NCI-H510A treated with DMSO at 0.1 percent for 48 hours (cell line): ENCODE results near the gene RTN3.

ENCODE experiments used
- DNase-seq: peaks from one replicate; lab custom pipeline; 2025; lab: John Stamatoyannopoulos, UW

Gene RTN3

GRCh38 chr11:63738720-63739360 is 57.5 kb downstream of the RTN3 start:
- DNase-seq, result peak; percentile 84

- DNase-seq, result no peak
Measured at GRCh38 chr11:63745304-63746170, 64.2 kb downstream of the RTN3 start.

DNA sequence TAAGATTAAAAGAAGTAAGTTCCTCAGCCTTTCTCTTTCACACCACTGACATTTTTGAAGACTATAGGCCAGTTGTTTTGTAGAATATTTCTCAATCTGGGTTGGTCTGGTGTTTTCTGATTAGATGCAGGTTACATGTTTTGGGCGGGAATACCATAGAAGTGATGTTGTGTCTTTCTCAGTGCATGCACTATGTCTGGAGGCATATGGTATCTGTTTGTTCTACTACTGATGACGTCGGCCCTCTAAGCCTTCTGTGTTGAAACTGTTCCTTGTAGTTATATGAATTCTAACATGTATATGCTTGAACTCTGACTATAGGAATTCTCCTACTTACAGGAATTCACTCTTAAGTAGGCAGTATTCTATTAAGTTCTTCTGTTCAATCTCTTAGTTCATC is 65.7 kb downstream of the RTN3 start:
- DNase-seq, result no peak

- DNase-seq, result no peak
Measured at GRCh38 chr11:63749624-63750023, 68.3 kb downstream of the RTN3 start.

- DNase-seq, result no peak
Measured at GRCh38 chr11:63756919-63757761, 75.8 kb downstream of the RTN3 start.

DNA sequence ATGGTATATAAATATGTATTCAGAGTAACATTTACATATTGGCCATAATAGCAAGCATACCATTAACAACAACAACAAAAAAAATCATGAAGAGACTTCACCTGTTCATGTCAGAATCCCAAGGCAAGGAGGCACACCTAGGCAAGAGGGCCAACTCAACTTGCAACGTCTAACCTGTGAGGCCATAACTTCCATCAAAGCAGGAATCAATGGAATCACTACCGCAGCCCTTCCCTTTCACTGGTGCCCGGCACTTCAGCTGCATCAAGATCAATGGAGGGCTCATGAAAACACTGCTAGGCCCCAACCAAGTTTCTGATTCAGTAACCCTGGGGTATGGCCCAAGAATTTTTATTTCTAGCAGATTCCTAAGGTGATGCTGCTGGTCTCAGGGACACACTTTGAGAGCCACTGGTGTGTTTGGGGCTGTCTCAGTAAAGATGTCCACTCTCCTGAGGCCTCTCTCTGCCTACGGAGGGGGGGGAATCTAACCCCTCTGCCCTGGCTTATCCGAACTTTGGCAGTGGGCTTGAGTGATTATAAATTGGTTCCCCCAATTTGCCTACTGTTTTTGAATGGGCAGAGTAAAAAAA is 79.3 kb downstream of the RTN3 start:
- no peak for DNase-seq

GRCh38 chr11:63761188-63761587 is 79.9 kb downstream of the RTN3 start:
- DNase-seq, result no peak

GRCh38 chr11:63761931-63762653 is 80.8 kb downstream of the RTN3 start:
- DNase-seq, result no peak

DNA sequence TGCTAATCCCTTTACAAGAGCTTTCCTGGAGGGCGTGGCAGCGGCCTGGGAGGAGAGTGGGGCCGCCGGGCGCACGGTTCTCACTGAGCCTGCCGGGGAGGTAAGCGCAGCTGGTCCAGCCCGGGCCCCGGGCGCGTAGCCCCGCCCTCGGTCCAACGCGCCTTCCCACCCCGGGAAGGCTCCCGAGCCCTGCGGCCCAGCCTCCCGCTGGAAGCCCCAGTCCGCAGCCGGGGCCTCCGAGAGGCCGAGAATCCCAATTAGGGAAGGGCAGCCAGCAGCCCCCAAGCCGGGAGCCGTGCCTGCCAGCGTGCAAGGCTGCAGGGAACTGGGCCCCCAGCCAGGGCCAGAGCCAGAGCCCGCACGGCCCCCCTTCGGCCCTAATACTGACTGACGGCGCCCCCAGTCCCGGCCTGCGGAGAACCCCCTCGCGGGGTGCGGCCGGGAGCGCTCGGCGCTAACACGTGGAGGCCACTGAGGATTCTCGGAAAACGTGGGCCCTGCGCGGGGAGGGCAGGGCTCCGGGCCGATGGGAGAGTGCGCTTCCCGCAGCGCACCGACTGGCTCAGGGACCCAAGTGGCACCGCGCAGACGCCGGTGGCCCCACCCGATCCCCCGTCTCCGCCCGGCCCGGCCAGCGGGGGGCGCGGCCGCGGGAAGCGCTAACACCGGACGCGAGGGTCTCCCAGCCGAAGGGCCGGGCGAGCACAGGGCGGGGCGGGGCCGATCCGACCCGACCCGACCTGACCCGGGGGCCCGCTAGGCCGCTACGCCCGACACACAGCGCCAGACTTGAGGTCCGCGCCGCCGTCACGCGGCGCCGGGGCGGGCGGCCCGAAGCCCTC is 81.6 kb downstream of the RTN3 start:
- no peak for DNase-seq

DNA sequence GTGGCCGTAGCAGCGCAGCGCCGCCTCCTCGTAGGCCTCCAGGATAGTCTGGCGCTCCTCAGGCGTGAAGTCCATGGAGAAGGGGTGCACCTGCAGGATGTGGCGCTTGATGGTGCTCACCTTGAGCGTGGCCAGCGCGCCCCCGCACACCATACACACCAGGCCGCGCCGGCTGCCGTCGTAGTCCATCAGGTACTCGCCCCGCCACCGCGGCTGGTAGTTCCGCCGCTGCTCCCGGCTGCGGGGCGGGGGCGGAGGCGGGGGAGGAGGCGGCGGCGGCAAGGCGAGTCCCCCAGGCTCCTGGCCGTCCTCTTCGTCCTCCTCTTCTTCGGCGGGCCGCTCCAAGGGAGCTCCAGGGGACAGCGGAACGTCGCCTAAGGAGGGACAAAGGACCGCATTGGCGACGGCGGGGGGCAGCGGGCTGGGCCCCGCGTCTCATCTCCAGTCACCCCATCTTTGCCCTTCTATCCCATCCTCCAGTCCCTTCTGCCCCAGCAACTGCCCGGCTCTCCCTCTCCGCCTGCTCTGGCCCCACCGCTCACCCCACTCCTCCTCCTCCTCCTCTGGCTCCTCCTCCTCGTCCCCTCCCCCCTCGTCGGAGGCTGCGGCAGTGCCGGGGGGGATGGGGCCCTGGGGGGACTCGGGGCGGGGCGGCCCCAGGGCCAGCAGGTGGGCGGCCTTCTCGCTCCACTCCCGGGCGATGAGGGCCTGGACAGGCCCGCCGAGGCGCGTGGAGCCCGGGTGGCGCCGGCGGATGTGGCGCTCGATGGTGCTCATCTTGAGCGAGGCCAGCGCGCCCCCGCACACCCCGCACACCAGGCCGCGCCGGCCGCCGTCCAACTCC is 82.4 kb downstream of the RTN3 start:
- DNase-seq, result no peak

- no peak for DNase-seq
Measured at GRCh38 chr11:63764340-63764678, 83.0 kb downstream of the RTN3 start.

GRCh38 chr11:63764679-63765647 is 83.7 kb downstream of the RTN3 start:
- DNase-seq, result no peak

GRCh38 chr11:63765688-63766241 is 84.5 kb downstream of the RTN3 start:
- DNase-seq, result no peak

DNA sequence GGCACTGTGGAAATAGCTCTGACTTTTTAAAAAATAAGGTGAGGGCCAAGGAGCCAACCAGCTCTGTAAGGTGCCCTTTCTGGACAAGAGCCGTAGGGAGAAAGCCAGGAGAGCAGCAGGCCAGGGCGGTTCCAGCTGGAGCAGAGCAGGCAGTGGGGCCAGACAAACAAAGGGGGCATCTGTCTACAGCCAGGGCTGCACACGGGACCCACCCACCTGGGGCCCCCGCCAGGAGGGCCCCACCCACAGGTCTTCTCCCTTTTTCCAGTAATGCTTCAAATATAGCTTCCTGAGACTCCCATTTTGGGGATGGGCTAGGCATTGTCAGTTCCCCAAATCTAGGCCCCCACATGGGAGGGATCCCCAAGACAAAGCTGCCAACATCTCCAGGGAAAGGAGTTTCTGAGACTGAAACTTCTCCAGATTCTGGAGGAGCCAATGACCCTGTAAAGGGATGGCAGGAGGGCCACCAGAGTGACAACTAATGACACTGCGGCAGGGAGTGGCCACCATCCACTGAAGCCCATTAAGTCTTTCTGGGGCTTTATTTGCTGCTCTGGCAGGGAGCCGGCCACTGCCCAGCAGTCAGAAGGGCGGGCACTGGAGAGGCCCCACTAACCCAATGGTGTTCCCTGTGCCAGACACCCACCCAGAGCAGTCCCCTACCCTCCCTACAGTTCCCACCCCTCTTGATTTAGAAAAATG is 85.4 kb downstream of the RTN3 start:
- no peak for DNase-seq

- no peak for DNase-seq
Measured at GRCh38 chr11:63767267-63767564, 85.9 kb downstream of the RTN3 start.

DNA sequence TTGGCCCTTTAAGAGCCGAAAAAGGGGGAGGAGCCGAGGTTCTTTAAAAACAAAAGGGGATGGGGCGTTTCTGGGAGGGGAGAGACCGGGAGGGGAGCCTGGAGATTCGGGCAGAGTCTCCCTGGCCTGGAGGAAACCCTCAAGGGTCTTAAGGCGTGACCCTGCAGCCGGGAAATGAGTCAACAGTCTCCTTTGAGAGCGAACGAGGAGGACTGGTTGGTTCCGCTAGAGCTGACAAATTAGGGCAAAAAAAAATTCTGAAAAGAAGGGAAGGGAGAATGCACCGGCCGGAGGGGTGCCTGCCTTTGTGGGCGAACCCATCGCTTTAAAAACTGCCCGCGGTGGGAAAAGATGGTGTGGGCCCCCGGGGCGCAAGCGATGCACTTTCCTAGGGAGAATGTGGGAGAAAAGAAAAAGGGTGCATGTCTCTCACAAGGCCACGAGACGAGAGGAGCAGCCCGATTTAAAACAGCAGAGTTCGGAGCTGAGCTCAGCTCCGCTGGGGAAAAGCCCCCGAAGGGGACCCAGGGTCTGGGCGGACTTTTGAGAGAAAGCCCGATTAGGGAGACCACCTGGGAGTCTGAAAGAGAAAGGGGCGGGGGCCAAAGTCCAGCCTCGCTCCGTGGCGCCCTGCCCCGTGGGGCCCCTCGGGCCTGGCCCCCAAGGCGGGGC is 86.4 kb downstream of the RTN3 start:
- peak; percentile 68 for DNase-seq
